Natural killer cell (primary cell): ENCODE results near the gene DNM2. TPM values are rescaled to one million over a fixed set of nuclear protein-coding genes. Genes with fewer than 3 reads are reported as not detected.

Source experiments
- ATAC-seq, 3 donors: fragments of 150-1000 bp in 2 of 3; fragments of 200-7000 bp in 1 of 3; cut with Tn5 transposase; 1 replicate in 1 of 3; 2 replicates in 2 of 3; pipeline ENCODE4 v1.10.0; 2021; ENCODE audit warnings: mild to moderate bottlenecking in 2 of 3, moderate library complexity in 2 of 3
- DNase-seq, 2 donors: peaks; one replicate each; pipeline versions ENCODE4 v3.0.0 to v3.0.0-alpha.2; 2013 to 2021; ENCODE audit warnings: mixed read lengths in 1 of 2
- H3K27ac ChIP-seq: one replicate; pipeline ENCODE4 v1.5.1; 2013; ENCODE audit warnings: mild to moderate bottlenecking, low read length
- H3K27me3 ChIP-seq: one replicate; pipeline ENCODE4 v1.6.1; 2013; ENCODE audit warnings: low read length; ENCODE audit not compliant: control insufficient read depth, insufficient read depth
- H3K36me3 ChIP-seq: one replicate; pipeline ENCODE4 v1.6.1; 2013; ENCODE audit warnings: low read length; ENCODE audit not compliant: control insufficient read depth, insufficient read depth
- H3K4me1 ChIP-seq: one replicate; pipeline ENCODE4 v1.6.1; 2013; ENCODE audit warnings: low read length; ENCODE audit not compliant: control insufficient read depth, insufficient read depth
- H3K4me3 ChIP-seq: one replicate; pipeline ENCODE4 v1.5.1; 2013; ENCODE audit warnings: low read length
- H3K9me3 ChIP-seq: one replicate; pipeline ENCODE4 v1.6.1; 2013; ENCODE audit warnings: low read length; ENCODE audit not compliant: control insufficient read depth, insufficient read depth
- H3K27ac Mint-ChIP-seq, 2 donors: one replicate each; pipeline ENCODE4 v1.8.0; 2022; ENCODE audit warnings: mild to moderate bottlenecking in 2 of 2, mixed read lengths in 2 of 2, moderate library complexity in 1 of 2
- H3K27me3 Mint-ChIP-seq, 2 donors: one replicate each; pipeline ENCODE4 v1.8.0; 2022; ENCODE audit warnings: low read depth in 2 of 2, mixed read lengths in 2 of 2
- H3K36me3 Mint-ChIP-seq: one replicate; pipeline ENCODE4 v1.8.0; 2022; ENCODE audit warnings: mixed read lengths
- H3K4me1 Mint-ChIP-seq, 2 donors: one replicate each; pipeline ENCODE4 v1.8.0; 2022; ENCODE audit warnings: mixed read lengths in 2 of 2
- H3K4me3 Mint-ChIP-seq: one replicate; pipeline ENCODE4 v1.8.0; 2022; ENCODE audit warnings: mild to moderate bottlenecking, moderate library complexity, mixed read lengths
- H3K9me3 Mint-ChIP-seq, 2 donors: one replicate each; pipeline ENCODE4 v1.8.0; 2022; ENCODE audit warnings: mixed read lengths in 2 of 2
- WGBS: methylation state at CpG from one replicate; pipeline ENCODE4 v1.1.7; 2013; ENCODE audit warnings: missing lambda C conversion rate; ENCODE audit not compliant: insufficient coverage; 5-methylcytosine and 5-hydroxymethylcytosine counted together
- intact Hi-C: fragments of 100-400 bp; cut with micrococcal nuclease; formaldehyde crosslinking; loops from one replicate; pipeline ENCODE4 v1.14.2; 2022
- total RNA-seq, 4 donors: library from RNA; stranded (reverse); fragments of 120-200 nt in 1 of 4; gene quantifications; one replicate each; pipeline versions ENCODE4 v1.2.3 to v1.2.4, GENCODE V29; 2013 to 2022
- TF ChIP-seq, protein P1 (sequence below): fragments of 200-600 bp; IDR thresholded peaks from one replicate; pipeline ENCODE4 v1.8.0; 2022; ENCODE audit warnings: antibody characterized with exemption

The DNM2 gene
- total RNA-seq, 3 donors from 2014 or later (not counting 1 experiment from before 2014, with no cell fraction given) = 419 to 491 (median 428) TPM

DNA sequence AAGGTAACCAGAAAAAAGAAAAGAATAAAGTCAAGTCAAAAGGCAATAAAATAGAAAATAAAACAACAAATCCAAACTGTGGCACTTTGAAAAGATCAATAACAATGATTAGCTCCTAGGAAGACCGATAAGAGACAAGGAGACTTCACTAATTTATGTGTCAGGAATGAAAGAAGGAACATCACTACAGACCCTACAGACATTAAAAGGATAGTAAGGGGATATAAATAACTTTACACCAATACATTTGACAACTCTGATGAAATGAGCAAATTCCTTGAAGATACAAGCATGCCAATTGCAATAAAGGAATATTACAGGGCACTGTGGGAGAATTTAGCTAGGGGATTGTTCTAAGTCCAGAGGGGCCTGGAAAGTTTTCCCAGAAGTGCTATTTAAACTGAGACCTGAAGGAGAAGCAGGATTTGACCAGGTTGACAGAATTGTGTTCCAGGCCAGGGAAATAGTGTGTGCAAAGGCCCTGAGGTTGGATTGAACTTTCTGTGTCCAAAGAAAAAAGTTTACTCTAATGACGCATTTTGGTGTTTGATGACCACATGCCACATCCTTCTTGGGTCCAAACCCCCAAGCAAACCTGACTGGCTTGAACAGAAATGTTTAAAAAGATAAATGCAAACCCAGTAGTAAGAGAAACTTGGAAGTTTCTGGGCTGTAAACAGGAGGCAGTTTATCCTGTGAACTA lies 128.8 kb downstream of the DNM2 start:
- H3K27me3 ChIP-seq = no peaks in the 10 kb centered on the region
- H3K4me3 Mint-ChIP-seq = no peak overlapping the region
- no peak overlapping the region for H3K27ac ChIP-seq
- no CpG with 5 or more reads among the region's 2 CpGs for WGBS
- no peaks in the 10 kb centered on the region for H3K36me3 Mint-ChIP-seq
- H3K27ac Mint-ChIP-seq = peak overlapping the region in 1 of 2 donors; percentile 51
- no peaks in the 10 kb centered on the region for H3K9me3 Mint-ChIP-seq
- DNase-seq = no peak
- peak in 2 of 3 donors; percentile 61 to 66 for ATAC-seq
- intact Hi-C loops = no loop called here
- H3K36me3 ChIP-seq = no peaks in the 10 kb centered on the region
- H3K4me1 Mint-ChIP-seq = peaks cover 12 to 16% of the 10 kb centered on the region in 2 donors
- H3K27me3 Mint-ChIP-seq = no peaks in the 10 kb centered on the region
- no peak overlapping the region for H3K4me3 ChIP-seq
- TF ChIP-seq, protein P1, sequence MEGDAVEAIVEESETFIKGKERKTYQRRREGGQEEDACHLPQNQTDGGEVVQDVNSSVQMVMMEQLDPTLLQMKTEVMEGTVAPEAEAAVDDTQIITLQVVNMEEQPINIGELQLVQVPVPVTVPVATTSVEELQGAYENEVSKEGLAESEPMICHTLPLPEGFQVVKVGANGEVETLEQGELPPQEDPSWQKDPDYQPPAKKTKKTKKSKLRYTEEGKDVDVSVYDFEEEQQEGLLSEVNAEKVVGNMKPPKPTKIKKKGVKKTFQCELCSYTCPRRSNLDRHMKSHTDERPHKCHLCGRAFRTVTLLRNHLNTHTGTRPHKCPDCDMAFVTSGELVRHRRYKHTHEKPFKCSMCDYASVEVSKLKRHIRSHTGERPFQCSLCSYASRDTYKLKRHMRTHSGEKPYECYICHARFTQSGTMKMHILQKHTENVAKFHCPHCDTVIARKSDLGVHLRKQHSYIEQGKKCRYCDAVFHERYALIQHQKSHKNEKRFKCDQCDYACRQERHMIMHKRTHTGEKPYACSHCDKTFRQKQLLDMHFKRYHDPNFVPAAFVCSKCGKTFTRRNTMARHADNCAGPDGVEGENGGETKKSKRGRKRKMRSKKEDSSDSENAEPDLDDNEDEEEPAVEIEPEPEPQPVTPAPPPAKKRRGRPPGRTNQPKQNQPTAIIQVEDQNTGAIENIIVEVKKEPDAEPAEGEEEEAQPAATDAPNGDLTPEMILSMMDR = no peak
- H3K4me1 ChIP-seq = peaks cover 19% of the 10 kb centered on the region
- H3K9me3 ChIP-seq = peaks cover 5% of the 10 kb centered on the region

DNA sequence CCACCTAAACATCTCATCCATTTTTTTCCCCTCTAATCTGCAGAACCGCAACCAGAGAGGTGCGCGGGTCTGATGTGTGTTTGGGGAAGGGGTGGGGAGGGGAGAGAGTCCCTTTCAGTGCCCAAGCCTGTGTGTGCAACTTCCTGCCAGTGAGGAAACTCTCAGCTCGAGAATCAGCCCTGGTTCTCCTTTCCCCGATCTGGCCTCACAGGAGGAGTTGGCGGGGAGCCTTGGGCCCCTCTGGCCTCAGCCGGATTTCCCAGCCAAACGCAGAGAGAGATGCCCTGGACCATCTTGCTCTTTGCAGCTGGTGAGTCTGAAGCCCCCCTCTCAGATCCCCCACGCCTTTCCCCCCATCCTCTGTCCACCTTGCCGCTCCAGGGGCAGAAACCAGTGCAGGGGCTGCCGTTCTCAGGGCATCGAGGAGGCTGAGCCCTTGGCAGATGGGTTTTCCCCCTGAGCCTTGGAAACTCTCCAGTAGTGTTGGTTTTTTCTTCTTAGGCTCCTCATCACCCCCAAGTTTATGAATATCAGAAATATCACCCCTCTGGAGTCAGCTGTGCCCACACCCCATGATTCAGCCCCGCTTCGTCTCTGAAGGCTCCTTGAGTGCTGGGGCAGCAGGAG lies 130.5 kb downstream of the DNM2 start, which contains the start of gene C19orf38:
Gene C19orf38, plus strand, starts transcription at position 186 of the 627 bp plus-strand sequence. Its CDS starts 94 bp downstream, at position 280.
- Mint-ChIP-seq H3K36me3 (no peaks in the 10 kb centered on the region), H3K27ac (peak within 1 kb of the TSS; percentile 51 to 84), H3K4me3 (peak within 1 kb of the TSS; percentile 50), H3K9me3 (no peaks in the 10 kb centered on the region), H3K4me1 (peaks cover 12 to 16% of the 10 kb centered on the region in 2 donors), H3K27me3 (no peaks in the 10 kb centered on the region)
- intact Hi-C loops = no loop called here
- Histone ChIP-seq H3K4me1 (peaks cover 19% of the 10 kb centered on the region), H3K4me3 (peak within 1 kb of the TSS; percentile 16), H3K27me3 (no peaks in the 10 kb centered on the region), H3K9me3 (peaks cover 5% of the 10 kb centered on the region), H3K36me3 (no peaks in the 10 kb centered on the region), H3K27ac (peak within 1 kb of the TSS; percentile 7)
- WGBS = 18% methylated on average over 13 of the region's 14 CpGs
- TF ChIP-seq, protein P1 = no peak
- DNase-seq (no peak), ATAC-seq (peak; percentile 36 to 54 (median 49))

DNA sequence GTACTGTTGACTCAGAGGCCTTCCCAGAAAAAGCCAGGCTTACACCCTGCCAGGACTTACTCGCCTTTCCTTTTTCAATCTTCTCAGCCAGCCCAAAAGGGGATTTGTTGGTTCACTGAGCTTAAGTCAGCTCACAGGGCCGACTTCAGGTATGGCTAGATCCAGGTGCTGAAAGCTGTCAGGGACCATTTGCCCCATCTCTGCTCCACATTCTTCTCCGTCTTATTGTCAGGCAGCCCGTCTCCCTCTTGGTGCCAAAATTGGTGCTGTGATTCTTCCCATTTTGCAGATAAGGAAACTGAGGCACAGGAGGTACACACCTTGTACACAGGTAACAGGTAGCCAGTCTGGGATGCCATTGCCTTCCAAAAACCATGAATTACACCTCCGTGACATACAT lies 132.8 kb downstream of the DNM2 start:
- H3K4me3 ChIP-seq = no peak overlapping the region
- Mint-ChIP-seq H3K27ac (no peak overlapping the region), H3K4me1 (peaks cover 12 to 16% of the 10 kb centered on the region in 2 donors), H3K36me3 (no peaks in the 10 kb centered on the region), H3K27me3 (no peaks in the 10 kb centered on the region), H3K9me3 (no peaks in the 10 kb centered on the region), H3K4me3 (no peak overlapping the region)
- no peak overlapping the region for H3K27ac ChIP-seq
- H3K4me1 ChIP-seq = peaks cover 19% of the 10 kb centered on the region
- TF ChIP-seq, protein P1 = no peak
- ATAC-seq = no peak
- no peaks in the 10 kb centered on the region for H3K36me3 ChIP-seq
- 86% methylated on average over 4 of the region's 5 CpGs for WGBS
- peaks cover 5% of the 10 kb centered on the region for H3K9me3 ChIP-seq
- intact Hi-C loops = no loop called here
- no peak for DNase-seq
- H3K27me3 ChIP-seq = no peaks in the 10 kb centered on the region
